ENCODE measurements around the gene PCDHGA11.
A peak's percentile ranks its signal among the peaks of the same experiment; 100 is the strongest.

The PCDHGA11 gene
- long read RNA-seq = 0 reads

DNA sequence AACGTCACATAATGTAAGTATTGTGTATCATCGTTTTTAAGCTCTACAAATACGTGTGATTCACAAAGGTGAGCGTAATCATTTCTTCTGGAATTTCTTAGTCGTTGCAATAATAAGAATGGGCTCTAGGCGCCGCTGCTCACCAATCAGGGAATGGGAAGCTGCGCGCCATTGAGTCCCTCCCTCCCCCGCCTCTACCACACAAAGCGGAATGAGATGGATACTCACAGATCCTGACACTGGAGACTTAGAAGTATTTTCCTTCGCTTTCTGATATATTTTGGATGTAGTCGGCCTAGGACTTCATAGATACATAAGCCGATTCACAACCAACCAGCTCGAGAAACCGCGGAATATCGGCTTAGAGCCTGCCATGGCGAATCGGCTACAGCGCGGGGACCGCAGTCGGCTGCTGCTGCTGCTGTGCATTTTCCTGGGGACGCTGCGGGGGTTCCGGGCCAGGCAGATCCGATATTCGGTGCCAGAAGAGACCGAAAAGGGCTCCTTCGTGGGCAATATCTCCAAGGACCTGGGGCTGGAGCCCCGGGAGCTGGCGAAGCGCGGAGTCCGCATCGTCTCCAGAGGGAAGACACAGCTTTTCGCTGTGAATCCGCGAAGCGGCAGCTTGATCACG lies at the start of gene PCDHGA11:
PCDHGA11 (plus strand) TSS at position 197 of the 634 bp plus-strand sequence; CDS start at position 374, 177 bp downstream.
- TF ChIP-seq SPI1 (IDR thresholded peaks at IDR 0.05; ENCODE audit: borderline replicate concordance, low read depth) (no peak), CTCF (IDR thresholded peaks at IDR 0.05; ENCODE audit: insufficient read depth, low read length) (peak; percentile 60)
- H3K4me3 ChIP-seq (replicated peaks; ENCODE audit: insufficient read depth, low read length) = peak within 1 kb of the TSS; percentile 69
- peak in 1 of 2 experiments; percentile 68 for DNase-seq (ENCODE audit: low read depth in 1 of 2, low spot score in 1 of 2)
- H3K27ac ChIP-seq (replicated peaks) = no peak within 1 kb of the TSS
- H3K27me3 ChIP-seq (ENCODE audit: insufficient read depth, poor library complexity, severe bottlenecking) = peaks cover 13% of the 10 kb centered on the region

GRCh38 chr5:141371572-141372475 lies 49.0 kb upstream of the PCDHGA11 start:
- Histone ChIP-seq H3K27ac (replicated peaks) (no peak overlapping the region), H3K4me3 (replicated peaks; ENCODE audit: insufficient read depth, low read length) (no peak overlapping the region), H3K27me3 (ENCODE audit: insufficient read depth, poor library complexity, severe bottlenecking) (no peaks in the 10 kb centered on the region)
- no peak for DNase-seq (ENCODE audit: low read depth in 1 of 2, low spot score in 1 of 2)
- TF ChIP-seq SPI1 (IDR thresholded peaks at IDR 0.05; ENCODE audit: borderline replicate concordance, low read depth) = no peak
- no peak for TF ChIP-seq REST (IDR thresholded peaks at IDR 0.05; ENCODE audit: insufficient replicate concordance, low read depth)
- TF ChIP-seq CTCF (IDR thresholded peaks at IDR 0.05; ENCODE audit: insufficient read depth, low read length) = no peak
- TF ChIP-seq POLR2AphosphoS5 (IDR thresholded peaks at IDR 0.05; ENCODE audit: low read depth) = no peak
- TF ChIP-seq GABPA (IDR thresholded peaks at IDR 0.05; ENCODE audit: low read depth) = no peak

GRCh38 chr5:141373673-141374317 lies 47.1 kb upstream of the PCDHGA11 start, which contains the start of gene PCDHGA6:
TSS of gene PCDHGA6 (plus strand) at chr5:141373891. CDS start at chr5:141374084, 193 bp downstream.
- no peaks in the 10 kb centered on the region for H3K27me3 ChIP-seq (ENCODE audit: insufficient read depth, poor library complexity, severe bottlenecking)

More at GRCh38 chr5:141373673-141374317, 47.1 kb upstream of the PCDHGA11 start, which contains the start of gene PCDHGA6:
- DNase-seq (ENCODE audit: low read depth in 1 of 2, low spot score in 1 of 2) = no peak
- TF ChIP-seq GABPA (IDR thresholded peaks at IDR 0.05; ENCODE audit: low read depth) (no peak), SPI1 (IDR thresholded peaks at IDR 0.05; ENCODE audit: borderline replicate concordance, low read depth) (no peak), CTCF (IDR thresholded peaks at IDR 0.05; ENCODE audit: insufficient read depth, low read length) (no peak), REST (IDR thresholded peaks at IDR 0.05; ENCODE audit: insufficient replicate concordance, low read depth) (no peak), POLR2AphosphoS5 (IDR thresholded peaks at IDR 0.05; ENCODE audit: low read depth) (no peak)
- Histone ChIP-seq H3K4me3 (replicated peaks; ENCODE audit: insufficient read depth, low read length) (no peak within 1 kb of the TSS), H3K27ac (replicated peaks) (no peak within 1 kb of the TSS)

Data from HL-60 (cell line).